Stimulated activated naive CD8-positive, alpha-beta T cell treated with anti-CD3 and anti-CD28 coated beads, Interleukin-15, amount 100 ng/mL, for 72 hours (primary cell): ENCODE results near the gene RAB19.

Experiments used
- ATAC-seq: fragments of 150-1000 bp; cut with Tn5 transposase; 2 replicates; pipeline ENCODE4 v1.10.0; 2021; ENCODE audit warnings: mild to moderate bottlenecking, moderate library complexity
- DNase-seq, 2 donors: peaks; one replicate each; pipeline ENCODE4 v3.0.0; 2021 to 2022
- H3K27ac Mint-ChIP-seq, 2 donors: one replicate each; pipeline ENCODE4 v1.8.0; 2022; ENCODE audit warnings: mild to moderate bottlenecking in 2 of 2, mixed read lengths in 2 of 2, moderate library complexity in 2 of 2
- H3K27me3 Mint-ChIP-seq: one replicate; pipeline ENCODE4 v1.8.0; 2022; ENCODE audit warnings: mixed read lengths
- H3K4me1 Mint-ChIP-seq: one replicate; pipeline ENCODE4 v1.8.0; 2022; ENCODE audit warnings: mild to moderate bottlenecking, mixed read lengths
- H3K4me3 Mint-ChIP-seq, 2 donors: one replicate each; pipeline ENCODE4 v1.8.0; 2022; ENCODE audit warnings: mild to moderate bottlenecking in 2 of 2, mixed read lengths in 2 of 2, moderate library complexity in 1 of 2
- H3K9me3 Mint-ChIP-seq, 2 donors: one replicate each; pipeline ENCODE4 v1.8.0; 2022; ENCODE audit warnings: mixed read lengths in 2 of 2

Gene RAB19

GRCh38 chr7:140403878-140404564, at the start of gene RAB19:
Gene RAB19 (plus strand): TSS chr7:140404058. CDS start chr7:140407647, 3,589 bp downstream.
- Mint-ChIP-seq H3K9me3 (no peaks in the 10 kb centered on the region), H3K4me1 (peaks cover 40% of the 10 kb centered on the region), H3K27ac (peak within 1 kb of the TSS; percentile 96 to 98), H3K4me3 (peak within 1 kb of the TSS; percentile 94 to 99), H3K27me3 (no peaks in the 10 kb centered on the region)
- peak; percentile 78 for ATAC-seq
- DNase-seq, result peak; percentile 33 to 46

GRCh38 chr7:140358024-140358411, 45.8 kb upstream of the RAB19 start:
- Mint-ChIP-seq H3K4me3 (peak overlapping the region in 1 of 2 donors; percentile 86), H3K27ac (peak overlapping the region in 1 of 2 donors; percentile 60), H3K9me3 (no peaks in the 10 kb centered on the region), H3K27me3 (no peaks in the 10 kb centered on the region), H3K4me1 (peaks cover 38% of the 10 kb centered on the region)
- no peak for ATAC-seq
- DNase-seq, result no peak

- ATAC-seq (peak; percentile 71), DNase-seq (no peak)
- peaks cover 38% of the 10 kb centered on the region for H3K4me1 Mint-ChIP-seq
- H3K27ac Mint-ChIP-seq, result peak overlapping the region; percentile 60 to 82
- no peaks in the 10 kb centered on the region for H3K27me3 Mint-ChIP-seq
- peak overlapping the region; percentile 74 to 86 for H3K4me3 Mint-ChIP-seq
- H3K9me3 Mint-ChIP-seq, result no peaks in the 10 kb centered on the region
Measured at GRCh38 chr7:140358412-140359051, 45.3 kb upstream of the RAB19 start.

- ATAC-seq, result no peak
Measured at GRCh38 chr7:140360697-140361229, 43.1 kb upstream of the RAB19 start.

GRCh38 chr7:140364819-140365218, 39.0 kb upstream of the RAB19 start:
- Mint-ChIP-seq H3K9me3 (no peaks in the 10 kb centered on the region), H3K27ac (no peak overlapping the region)
- DNase-seq, result no peak

More at GRCh38 chr7:140360697-140361229, 43.1 kb upstream of the RAB19 start:
- peaks cover 38% of the 10 kb centered on the region for H3K4me1 Mint-ChIP-seq
- no peak overlapping the region for H3K4me3 Mint-ChIP-seq
- H3K27ac Mint-ChIP-seq, result peak overlapping the region in 1 of 2 donors; percentile 94
- H3K9me3 Mint-ChIP-seq, result no peaks in the 10 kb centered on the region
- no peak for DNase-seq
- no peaks in the 10 kb centered on the region for H3K27me3 Mint-ChIP-seq

GRCh38 chr7:140367528-140367927, 36.3 kb upstream of the RAB19 start:
- Mint-ChIP-seq H3K4me1 (no peaks in the 10 kb centered on the region), H3K9me3 (no peaks in the 10 kb centered on the region), H3K4me3 (no peak overlapping the region), H3K27ac (no peak overlapping the region), H3K27me3 (no peaks in the 10 kb centered on the region)
- ATAC-seq (no peak), DNase-seq (no peak)

More at GRCh38 chr7:140364819-140365218, 39.0 kb upstream of the RAB19 start:
- ATAC-seq, result no peak
- Mint-ChIP-seq H3K27me3 (no peaks in the 10 kb centered on the region), H3K4me1 (peaks cover 14% of the 10 kb centered on the region), H3K4me3 (no peak overlapping the region)

- DNase-seq (no peak), ATAC-seq (no peak)
- peaks cover 10% of the 10 kb centered on the region for H3K4me1 Mint-ChIP-seq
- H3K27me3 Mint-ChIP-seq, result no peaks in the 10 kb centered on the region
- H3K9me3 Mint-ChIP-seq, result no peaks in the 10 kb centered on the region
- peak overlapping the region in 1 of 2 donors; percentile 7 for H3K4me3 Mint-ChIP-seq
- H3K27ac Mint-ChIP-seq, result peak overlapping the region in 1 of 2 donors; percentile 50
Measured at GRCh38 chr7:140369294-140369693, 34.6 kb upstream of the RAB19 start.

- H3K4me3 Mint-ChIP-seq, result peak overlapping the region; percentile 60 to 72
- ATAC-seq (no peak), DNase-seq (no peak)
- H3K27me3 Mint-ChIP-seq, result no peaks in the 10 kb centered on the region
- H3K9me3 Mint-ChIP-seq, result no peaks in the 10 kb centered on the region
- peaks cover 36% of the 10 kb centered on the region for H3K4me1 Mint-ChIP-seq
- peak overlapping the region; percentile 86 to 93 for H3K27ac Mint-ChIP-seq
Measured at GRCh38 chr7:140375323-140375722, 28.5 kb upstream of the RAB19 start.

- Mint-ChIP-seq H3K27ac (peak overlapping the region; percentile 86 to 93), H3K27me3 (no peaks in the 10 kb centered on the region), H3K4me1 (peaks cover 36% of the 10 kb centered on the region), H3K4me3 (peak overlapping the region; percentile 60 to 72), H3K9me3 (no peaks in the 10 kb centered on the region)
- ATAC-seq (peak; percentile 96), DNase-seq (peak in 1 of 2 donors; percentile 19)
Measured at GRCh38 chr7:140375892-140376730, 27.7 kb upstream of the RAB19 start.

GRCh38 chr7:140383954-140384713, 19.7 kb upstream of the RAB19 start:
- Mint-ChIP-seq H3K9me3 (no peaks in the 10 kb centered on the region), H3K4me1 (peaks cover 20% of the 10 kb centered on the region), H3K27ac (peak overlapping the region; percentile 6 to 70), H3K27me3 (no peaks in the 10 kb centered on the region), H3K4me3 (no peak overlapping the region)
- DNase-seq (no peak), ATAC-seq (no peak)

- H3K27ac Mint-ChIP-seq, result peak overlapping the region in 1 of 2 donors; percentile 70
- H3K27me3 Mint-ChIP-seq, result no peaks in the 10 kb centered on the region
- H3K9me3 Mint-ChIP-seq, result no peaks in the 10 kb centered on the region
- H3K4me3 Mint-ChIP-seq, result no peak overlapping the region
- no peak for ATAC-seq
- DNase-seq, result no peak
- peaks cover 20% of the 10 kb centered on the region for H3K4me1 Mint-ChIP-seq
Measured at GRCh38 chr7:140384894-140385545, 18.8 kb upstream of the RAB19 start.

- Mint-ChIP-seq H3K27me3 (no peaks in the 10 kb centered on the region), H3K27ac (no peak overlapping the region), H3K4me1 (peaks cover 13% of the 10 kb centered on the region), H3K9me3 (no peaks in the 10 kb centered on the region), H3K4me3 (peak overlapping the region in 1 of 2 donors; percentile 11)
- DNase-seq (no peak), ATAC-seq (no peak)
Measured at GRCh38 chr7:140389445-140389844, 14.4 kb upstream of the RAB19 start.

GRCh38 chr7:140390034-140390433, 13.8 kb upstream of the RAB19 start:
- ATAC-seq (peak; percentile 28), DNase-seq (no peak)
- Mint-ChIP-seq H3K27me3 (no peaks in the 10 kb centered on the region), H3K9me3 (no peaks in the 10 kb centered on the region), H3K4me1 (peaks cover 9% of the 10 kb centered on the region), H3K4me3 (no peak overlapping the region), H3K27ac (peak overlapping the region in 1 of 2 donors; percentile 2)

- H3K9me3 Mint-ChIP-seq, result no peaks in the 10 kb centered on the region
- H3K27ac Mint-ChIP-seq, result no peak overlapping the region
- DNase-seq (peak in 1 of 2 donors; percentile 31), ATAC-seq (peak; percentile 69)
- H3K4me1 Mint-ChIP-seq, result peaks cover 3% of the 10 kb centered on the region
- H3K27me3 Mint-ChIP-seq, result no peaks in the 10 kb centered on the region
- H3K4me3 Mint-ChIP-seq, result no peak overlapping the region
Measured at GRCh38 chr7:140390466-140391190, 13.2 kb upstream of the RAB19 start.
